GM18502 (cell line): ENCODE measurements around the gene CYP26C1.

Experiments
- ATAC-seq: cut with Tn5 transposase; IDR thresholded peaks from one replicate; pipeline ENCODE4 v1.9.1; 2021; ENCODE audit warnings: mild to moderate bottlenecking; ENCODE audit not compliant: unreplicated experiment, poor library complexity

CYP26C1 gene

GRCh38 chr10:93059975-93060886, at the start of gene CYP26C1:
CYP26C1 (plus strand) TSS chr10:93060798; CDS start chr10:93061264, 466 bp downstream.
- ATAC-seq: no peak

- ATAC-seq: no peak
Observed at GRCh38 chr10:93015722-93016121, 44.9 kb upstream of the CYP26C1 start.

GRCh38 chr10:93023013-93023650, 37.5 kb upstream of the CYP26C1 start:
- no peak for ATAC-seq

- ATAC-seq: no peak
Observed at GRCh38 chr10:93026072-93026471, 34.5 kb upstream of the CYP26C1 start.

GRCh38 chr10:93027508-93027907, 33.1 kb upstream of the CYP26C1 start:
- ATAC-seq: no peak

- no peak for ATAC-seq
Observed at GRCh38 chr10:93028883-93029282, 31.7 kb upstream of the CYP26C1 start.

- ATAC-seq: no peak
Observed at GRCh38 chr10:93030409-93030808, 30.2 kb upstream of the CYP26C1 start.

- ATAC-seq: no peak
Observed at GRCh38 chr10:93032105-93032808, 28.3 kb upstream of the CYP26C1 start.

- no peak for ATAC-seq
Observed at GRCh38 chr10:93032809-93033137, 27.8 kb upstream of the CYP26C1 start.

GRCh38 chr10:93034426-93034825, 26.2 kb upstream of the CYP26C1 start:
- no peak for ATAC-seq

- ATAC-seq: no peak
Observed at GRCh38 chr10:93039110-93039509, 21.5 kb upstream of the CYP26C1 start.

- ATAC-seq: no peak
Observed at GRCh38 chr10:93039721-93040120, 20.9 kb upstream of the CYP26C1 start.

GRCh38 chr10:93054486-93054885, 6.1 kb upstream of the CYP26C1 start:
- ATAC-seq: no peak

GRCh38 chr10:93058139-93058538, 2.5 kb upstream of the CYP26C1 start:
- ATAC-seq: no peak

GRCh38 chr10:93060887-93061593, 442 bp downstream of the CYP26C1 start:
- no peak for ATAC-seq

GRCh38 chr10:93061594-93062513, 1.3 kb downstream of the CYP26C1 start:
- no peak for ATAC-seq

GRCh38 chr10:93062514-93063143, 2.0 kb downstream of the CYP26C1 start:
- ATAC-seq: no peak

- no peak for ATAC-seq
Observed at GRCh38 chr10:93063144-93063976, 2.8 kb downstream of the CYP26C1 start.
